ENCODE measurements around the gene PDE4B.

DNA sequence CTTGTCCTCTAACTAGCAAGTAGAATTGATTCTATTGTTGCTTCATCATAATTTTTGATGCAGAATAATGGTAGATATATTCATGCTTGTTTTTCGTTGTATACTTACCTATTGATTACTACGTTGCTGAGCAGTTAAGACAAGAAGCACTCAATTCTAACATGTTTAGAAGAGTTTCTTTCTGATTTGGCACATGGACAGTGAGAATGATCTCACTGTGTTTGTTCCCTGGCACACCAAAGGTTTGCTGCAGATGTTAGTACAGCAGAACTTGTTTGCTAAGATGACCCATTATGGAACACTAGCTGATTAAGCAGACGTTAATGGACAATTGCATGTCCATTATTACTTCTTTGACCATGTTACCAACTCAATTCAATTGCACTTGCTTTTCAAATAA is 556.5 kb downstream of the PDE4B start:
- TF ChIP-seq POLR2A (IDR thresholded peaks at IDR 0.05; ENCODE audit: low read length) (no peak), GATA1 (IDR thresholded peaks at IDR 0.05; ENCODE audit: low read depth, low read length) (no peak)

Measured in erythroblast (primary cell).